Neural progenitor cell (in vitro differentiated cells): ENCODE results near the gene P4HA2. TPM values are rescaled to one million over a fixed set of nuclear protein-coding genes. Genes with fewer than 3 reads are reported as not detected.
"Not testable (repeated sequence)": the region's sequence is repeated elsewhere in the genome, so short reads cannot be mapped to it uniquely, and the experiment has no call there.

Experiments
- DNase-seq: peaks from one replicate; pipeline ENCODE4 v3.0.0-alpha.2; 2016; ENCODE audit warnings: low spot score
- H2AFZ ChIP-seq: fragments of 200-600 bp; sonication (generic); replicated peaks from 2 replicates; pipeline ENCODE4 v1.6.1; 2016; ENCODE audit warnings: antibody characterized with exemption
- H3F3A ChIP-seq: fragments of 200-600 bp; sonication (generic); 2 replicates; pipeline ENCODE4 v1.6.1; 2016; ENCODE audit warnings: antibody characterized with exemption, low read depth
- H3K27ac ChIP-seq: fragments of 200-600 bp; sonication (generic); 2 replicates; pipeline ENCODE4 v1.5.1; 2016; ENCODE audit warnings: mild to moderate bottlenecking
- H3K27me3 ChIP-seq: fragments of 200-600 bp; sonication (generic); 2 replicates; pipeline ENCODE4 v1.6.1; 2016; ENCODE audit warnings: mild to moderate bottlenecking, moderate library complexity
- H3K36me3 ChIP-seq: fragments of 200-600 bp; sonication (generic); 2 replicates; pipeline ENCODE4 v1.5.1; 2016
- H3K4me1 ChIP-seq: fragments of 200-600 bp; sonication (generic); 2 replicates; pipeline ENCODE4 v1.6.1; 2016; ENCODE audit warnings: mixed run types
- H3K4me2 ChIP-seq: fragments of 200-600 bp; sonication (generic); 2 replicates; pipeline ENCODE4 v1.6.1; 2016
- H3K4me3 ChIP-seq: fragments of 200-600 bp; sonication (generic); 2 replicates; pipeline ENCODE4 v1.5.1; 2016
- H3K79me2 ChIP-seq: fragments of 200-600 bp; sonication (generic); 2 replicates; pipeline ENCODE4 v1.6.1; 2016; ENCODE audit warnings: low read depth
- H3K9ac ChIP-seq: fragments of 200-600 bp; sonication (generic); 2 replicates; pipeline ENCODE4 v1.6.1; 2016
- H3K9me3 ChIP-seq: fragments of 200-600 bp; sonication (generic); 2 replicates; pipeline ENCODE4 v1.5.1; 2016; ENCODE audit warnings: low read depth
- H4K20me1 ChIP-seq: fragments of 200-600 bp; sonication (generic); 2 replicates; pipeline ENCODE4 v1.6.1; 2016; ENCODE audit warnings: low read depth
- H3K27ac Mint-ChIP-seq: 3 replicates; pipeline ENCODE4 v1.8.0; 2021; ENCODE audit warnings: mixed read lengths
- H3K27me3 Mint-ChIP-seq: 2 replicates; pipeline ENCODE4 v1.8.0; 2022; ENCODE audit warnings: low read depth, mild to moderate bottlenecking, inconsistent platforms, moderate library complexity, mixed read lengths; ENCODE audit not compliant: insufficient read depth
- H3K36me3 Mint-ChIP-seq: 3 replicates; pipeline ENCODE4 v1.8.0; 2021; ENCODE audit warnings: mixed read lengths
- H3K4me1 Mint-ChIP-seq: 3 replicates; pipeline ENCODE4 v1.8.0; 2021; ENCODE audit warnings: mixed read lengths
- H3K4me3 Mint-ChIP-seq: 3 replicates; pipeline ENCODE4 v1.8.0; 2021; ENCODE audit warnings: mild to moderate bottlenecking, moderate library complexity, mixed read lengths
- H3K9me3 Mint-ChIP-seq: 3 replicates; pipeline ENCODE4 v1.8.0; 2020; ENCODE audit warnings: mixed read lengths
- EZH2 ChIP-seq: fragments of 200-600 bp; sonication (generic); IDR thresholded peaks from 2 replicates; pipeline ENCODE4 v1.6.1; 2017; ENCODE audit warnings: antibody characterized with exemption, mild to moderate bottlenecking, moderate library complexity
- EZH2phosphoT487 ChIP-seq: fragments of 200-600 bp; sonication (generic); IDR thresholded peaks from 2 replicates; pipeline ENCODE4 v1.6.1; 2017; ENCODE audit warnings: antibody characterized with exemption
- total RNA-seq: library from RNA; depleted of rRNA; stranded (reverse); fragments of >200 nt; gene quantifications from 2 replicates; pipeline ENCODE4 v1.2.3, GENCODE V29; 2015; ENCODE audit warnings: low replicate concordance
- TF ChIP-seq, protein P1 (sequence below): fragments of 200-600 bp; sonication (generic); IDR thresholded peaks from 2 replicates; pipeline ENCODE4 v1.5.1; 2017; ENCODE audit warnings: antibody characterized with exemption, mild to moderate bottlenecking

P4HA2 gene
- total RNA-seq, 1 donor from 2014 or later = 15.9 TPM

DNA sequence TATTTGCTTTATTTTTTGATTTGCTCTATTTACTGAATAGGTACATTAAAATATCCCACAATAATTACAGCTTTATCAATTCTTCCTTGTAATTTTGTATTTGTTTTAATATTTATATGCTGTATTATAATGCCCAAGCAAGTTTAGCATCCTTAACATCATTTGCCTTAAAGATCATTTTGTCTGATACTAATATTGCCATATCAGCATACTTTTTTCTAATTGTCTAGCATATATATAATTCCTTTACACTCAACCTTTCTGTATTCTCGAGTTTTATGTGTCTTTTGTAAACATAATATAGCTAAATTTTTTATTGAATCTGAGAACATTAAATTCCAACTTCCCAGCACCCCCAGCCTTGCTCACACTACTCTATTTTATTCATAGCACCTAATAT is 64.7 kb downstream of the P4HA2 start:
- H3K36me3 Mint-ChIP-seq = no peaks in the 10 kb centered on the region
- H3K4me3 ChIP-seq = no peak overlapping the region
- TF ChIP-seq EZH2 (no peak), EZH2phosphoT487 (no peak)
- TF ChIP-seq, protein P1, sequence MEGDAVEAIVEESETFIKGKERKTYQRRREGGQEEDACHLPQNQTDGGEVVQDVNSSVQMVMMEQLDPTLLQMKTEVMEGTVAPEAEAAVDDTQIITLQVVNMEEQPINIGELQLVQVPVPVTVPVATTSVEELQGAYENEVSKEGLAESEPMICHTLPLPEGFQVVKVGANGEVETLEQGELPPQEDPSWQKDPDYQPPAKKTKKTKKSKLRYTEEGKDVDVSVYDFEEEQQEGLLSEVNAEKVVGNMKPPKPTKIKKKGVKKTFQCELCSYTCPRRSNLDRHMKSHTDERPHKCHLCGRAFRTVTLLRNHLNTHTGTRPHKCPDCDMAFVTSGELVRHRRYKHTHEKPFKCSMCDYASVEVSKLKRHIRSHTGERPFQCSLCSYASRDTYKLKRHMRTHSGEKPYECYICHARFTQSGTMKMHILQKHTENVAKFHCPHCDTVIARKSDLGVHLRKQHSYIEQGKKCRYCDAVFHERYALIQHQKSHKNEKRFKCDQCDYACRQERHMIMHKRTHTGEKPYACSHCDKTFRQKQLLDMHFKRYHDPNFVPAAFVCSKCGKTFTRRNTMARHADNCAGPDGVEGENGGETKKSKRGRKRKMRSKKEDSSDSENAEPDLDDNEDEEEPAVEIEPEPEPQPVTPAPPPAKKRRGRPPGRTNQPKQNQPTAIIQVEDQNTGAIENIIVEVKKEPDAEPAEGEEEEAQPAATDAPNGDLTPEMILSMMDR = no peak
- no peaks in the 10 kb centered on the region for H3K4me1 Mint-ChIP-seq
- H3K4me1 ChIP-seq = no peaks in the 10 kb centered on the region
- no peak overlapping the region for H3K4me3 Mint-ChIP-seq
- no peak overlapping the region for H3K27ac Mint-ChIP-seq
- H3K27ac ChIP-seq = no peak overlapping the region
- H3K9me3 Mint-ChIP-seq = peaks cover 11% of the 10 kb centered on the region
- DNase-seq = no peak
- H3K9ac ChIP-seq = no peak overlapping the region
- peaks cover 3% of the 10 kb centered on the region for H3K27me3 Mint-ChIP-seq
- H3K36me3 ChIP-seq = no peaks in the 10 kb centered on the region
- no peak overlapping the region for H3K4me2 ChIP-seq
- H3K9me3 ChIP-seq = no peaks in the 10 kb centered on the region
- H3K79me2 ChIP-seq = no peaks in the 10 kb centered on the region
- H3F3A ChIP-seq = no peaks in the 10 kb centered on the region
- no peak overlapping the region for H2AFZ ChIP-seq
- H4K20me1 ChIP-seq = no peaks in the 10 kb centered on the region
- no peaks in the 10 kb centered on the region for H3K27me3 ChIP-seq

DNA sequence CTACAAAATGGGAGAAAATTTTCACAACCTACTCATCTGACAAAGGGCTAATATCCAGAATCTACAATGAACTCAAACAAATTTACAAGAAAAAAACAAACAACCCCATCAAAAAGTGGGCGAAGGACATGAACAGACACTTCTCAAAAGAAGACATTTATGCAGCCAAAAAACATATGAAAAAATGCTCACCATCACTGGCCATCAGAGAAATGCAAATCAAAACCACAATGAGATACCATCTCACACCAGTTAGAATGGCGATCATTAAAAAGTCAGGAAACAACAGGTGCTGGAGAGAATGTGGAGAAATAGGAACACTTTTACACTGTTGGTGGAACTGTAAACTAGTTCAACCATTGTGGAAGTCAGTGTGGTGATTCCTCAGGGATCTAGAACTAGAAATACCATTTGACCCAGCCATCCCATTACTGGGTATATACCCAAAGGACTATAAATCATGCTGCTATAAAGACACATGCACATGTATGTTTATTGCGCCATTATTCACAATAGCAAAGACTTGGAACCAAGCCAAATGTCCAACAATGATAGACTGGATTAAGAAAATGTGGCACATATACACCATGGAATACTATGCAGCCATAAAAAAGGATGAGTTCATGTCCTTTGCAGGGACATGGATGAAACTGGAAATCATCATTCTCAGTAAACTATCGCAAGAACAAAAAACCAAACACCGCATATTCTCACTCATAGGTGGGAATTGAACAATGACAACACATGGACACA is 65.9 kb downstream of the P4HA2 start:
- DNase-seq, H3K4me3 ChIP-seq, H3K9ac ChIP-seq, H3K36me3 ChIP-seq, H4K20me1 ChIP-seq, H3K27ac Mint-ChIP-seq, H3K36me3 Mint-ChIP-seq, H3K4me2 ChIP-seq, H3K27me3 Mint-ChIP-seq, H3K79me2 ChIP-seq, H3K4me1 Mint-ChIP-seq, H2AFZ ChIP-seq, H3K4me1 ChIP-seq, H3K9me3 ChIP-seq, H3K9me3 Mint-ChIP-seq, H3K27ac ChIP-seq, H3K4me3 Mint-ChIP-seq, H3K27me3 ChIP-seq, H3F3A ChIP-seq: not testable (repeated sequence)

DNA sequence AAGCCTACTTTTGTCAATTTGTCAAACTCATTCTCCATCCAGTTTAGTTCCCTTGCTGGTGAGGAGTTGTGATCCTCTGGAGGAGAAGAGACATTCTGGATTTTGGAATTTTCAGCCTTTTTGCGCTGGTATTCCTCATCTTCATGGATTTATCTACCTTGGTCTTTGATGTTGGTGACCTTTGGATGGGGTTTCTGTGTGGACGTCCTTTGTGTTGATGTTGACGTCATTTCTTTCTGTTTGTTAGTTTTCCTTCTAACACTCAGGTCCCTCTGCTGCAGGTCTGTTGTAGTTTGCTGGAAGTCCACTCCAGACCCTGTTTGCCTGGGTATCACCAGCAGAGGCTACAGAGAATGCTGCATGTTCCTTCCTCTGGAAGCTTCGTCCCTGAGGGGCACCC is 71.2 kb downstream of the P4HA2 start:
- TF ChIP-seq EZH2phosphoT487 (no peak), EZH2 (no peak)
- TF ChIP-seq, protein P1 = no peak
- no peak overlapping the region for H3K4me3 Mint-ChIP-seq
- Histone ChIP-seq H3K9me3 (no peaks in the 10 kb centered on the region), H3K79me2 (no peaks in the 10 kb centered on the region), H3K4me1 (no peaks in the 10 kb centered on the region), H3K9ac (no peak overlapping the region), H3F3A (no peaks in the 10 kb centered on the region), H3K36me3 (no peaks in the 10 kb centered on the region), H4K20me1 (no peaks in the 10 kb centered on the region), H3K4me3 (no peak overlapping the region), H3K4me2 (no peak overlapping the region), H2AFZ (no peak overlapping the region), H3K27me3 (no peaks in the 10 kb centered on the region), H3K27ac (no peak overlapping the region)
- H3K36me3 Mint-ChIP-seq = no peaks in the 10 kb centered on the region
- peaks cover 11% of the 10 kb centered on the region for H3K9me3 Mint-ChIP-seq
- no peaks in the 10 kb centered on the region for H3K4me1 Mint-ChIP-seq
- H3K27me3 Mint-ChIP-seq = peaks cover 2% of the 10 kb centered on the region
- no peak overlapping the region for H3K27ac Mint-ChIP-seq
- no peak for DNase-seq

DNA sequence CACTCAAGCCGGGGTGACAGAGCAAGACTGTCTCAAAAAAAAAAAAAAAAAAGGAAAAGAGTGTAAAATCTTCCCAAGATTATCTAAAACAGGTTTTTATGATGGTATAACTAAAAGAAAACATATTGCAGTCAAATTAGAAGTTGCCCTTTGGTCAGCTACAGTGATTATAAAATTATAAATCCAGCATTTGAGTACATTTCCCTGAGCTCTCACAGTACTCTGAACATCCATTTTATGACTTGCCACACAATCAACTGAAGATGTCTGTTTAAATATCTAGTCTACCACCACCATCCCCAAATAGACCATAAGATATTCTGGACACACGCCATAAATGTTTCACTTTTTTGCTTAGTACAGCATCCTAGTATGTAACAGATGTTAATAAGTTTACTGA is 77.1 kb downstream of the P4HA2 start:
- no peak overlapping the region for H2AFZ ChIP-seq
- Mint-ChIP-seq H3K4me3 (no peak overlapping the region), H3K27ac (no peak overlapping the region), H3K4me1 (no peaks in the 10 kb centered on the region), H3K9me3 (peaks cover 8% of the 10 kb centered on the region), H3K36me3 (no peaks in the 10 kb centered on the region), H3K27me3 (peaks cover 2% of the 10 kb centered on the region)
- no peak overlapping the region for H3K4me3 ChIP-seq
- no peaks in the 10 kb centered on the region for H3K36me3 ChIP-seq
- H3K9me3 ChIP-seq = no peaks in the 10 kb centered on the region
- TF ChIP-seq, protein P1 = no peak
- TF ChIP-seq EZH2 (no peak), EZH2phosphoT487 (no peak)
- H3F3A ChIP-seq = no peaks in the 10 kb centered on the region
- no peak overlapping the region for H3K4me2 ChIP-seq
- H4K20me1 ChIP-seq = no peaks in the 10 kb centered on the region
- H3K4me1 ChIP-seq = no peaks in the 10 kb centered on the region
- H3K79me2 ChIP-seq = no peaks in the 10 kb centered on the region
- H3K27me3 ChIP-seq = peaks cover 6% of the 10 kb centered on the region
- DNase-seq = no peak
- H3K27ac ChIP-seq = no peak overlapping the region
- no peak overlapping the region for H3K9ac ChIP-seq
